HCT116 (cell line): ENCODE results near the gene DNAAF5. TPM values are rescaled to one million over a fixed set of nuclear protein-coding genes. Genes with fewer than 3 reads are reported as not detected.

Source experiments
- ATAC-seq: fragments of 200-7000 bp; cut with Tn5 transposase; 2 replicates; pipeline ENCODE4 v1.9.1; 2020; ENCODE audit warnings: mild to moderate bottlenecking, moderate library complexity
- BruUV-seq: library from RNA; stranded (reverse); fragments of 400-500 nt; replicated peaks from 2 replicates; lab custom pipeline; 2021; lab: Mats Ljungman, UMichigan
- CTCF ChIA-PET: fragments of 300-600 bp; sonication (Branson Sonifier 250); formaldehyde crosslinking; loops from one replicate; lab custom pipeline; 2021; ENCODE audit warnings: antibody characterized with exemption; lab: Charles Lee
- POLR2A ChIA-PET: fragments of 300-600, 350-600 bp; sonication (Branson Sonifier 250); formaldehyde crosslinking; loops from one replicate; lab custom pipeline; 2021; ENCODE audit warnings: antibody characterized with exemption; lab: Charles Lee
- RAD21 ChIA-PET, 2 experiments: fragments of 300-600 bp; sonication (Branson Sonifier 250); formaldehyde crosslinking; loops; one replicate each; lab custom pipeline; 2023; ENCODE audit warnings: low total read pairs in 2 of 2; ENCODE audit not compliant: uncharacterized antibody in 2 of 2, unreplicated experiment in 2 of 2, low non-redundant PET in 1 of 2; lab: Charles Lee
- DNase-seq: peaks from one replicate; pipeline ENCODE4 v3.0.0-alpha.2; 2010; ENCODE audit warnings: low read depth, low spot score
- H2AFZ ChIP-seq: fragments of 200-600 bp; shearing (Covaris generic), sonication (generic); 2 replicates; pipeline ENCODE4 v1.6.1; 2017; ENCODE audit warnings: low read depth, mixed run types, mixed read lengths, antibody characterized with exemption, low read length; ENCODE audit not compliant: poor library complexity, severe bottlenecking
- H3K27ac ChIP-seq: 2 replicates; pipeline ENCODE4 v1.5.1; 2012; ENCODE audit warnings: low read depth, low read length
- H3K27me3 ChIP-seq: fragments of 200-600 bp; sonication (generic); 2 replicates; pipeline ENCODE4 v1.6.1; 2016; ENCODE audit warnings: mixed run types, low read length, mixed read lengths; ENCODE audit not compliant: insufficient read depth
- H3K36me3 ChIP-seq, 2 experiments: fragments of 200-500 bp in 1 of 2; fragments of 200-600 bp in 1 of 2; sonication (Bioruptor generic) in 1 of 2; sonication (generic) in 1 of 2; 2 replicates each; pipeline versions ENCODE4 v1.5.1 to v1.6.1; 2014 to 2016; ENCODE audit warnings: low read length in 2 of 2, inconsistent platforms in 1 of 2, mixed read lengths in 1 of 2, mixed run types in 1 of 2; ENCODE audit not compliant: insufficient read depth in 2 of 2, control insufficient read depth in 1 of 2
- H3K4me1 ChIP-seq, 2 experiments: fragments of 200-600 bp in 1 of 2; sonication (generic) in 1 of 2; 2 replicates each; pipeline versions ENCODE4 v1.5.1 to v1.6.1; 2012 to 2017; ENCODE audit warnings: low read length in 2 of 2, inconsistent platforms in 1 of 2, mild to moderate bottlenecking in 1 of 2, mixed read lengths in 1 of 2, mixed run types in 1 of 2, moderate library complexity in 1 of 2; ENCODE audit not compliant: insufficient read depth in 2 of 2, control insufficient read depth in 1 of 2
- H3K4me2 ChIP-seq: fragments of 200-600 bp; sonication (generic); 2 replicates; pipeline ENCODE4 v1.6.1; 2017; ENCODE audit warnings: mixed run types, low read length, mixed read lengths
- H3K4me3 ChIP-seq, 2 experiments: fragments of 200-600 bp in 1 of 2; sonication (generic) in 1 of 2; replicated peaks in 1 of 2; 2 replicates each; pipeline ENCODE4 v1.5.1; 2011 to 2016; ENCODE audit warnings: low read length in 2 of 2, control low read depth in 1 of 2, low read depth in 1 of 2, mild to moderate bottlenecking in 1 of 2, mixed read lengths in 1 of 2, mixed run types in 1 of 2
- H3K79me2 ChIP-seq: fragments of 200-600 bp; sonication (generic); 2 replicates; pipeline ENCODE4 v1.6.1; 2017; ENCODE audit warnings: mild to moderate bottlenecking, mixed run types, low read length, moderate library complexity, mixed read lengths; ENCODE audit not compliant: insufficient read depth
- H3K9ac ChIP-seq: fragments of 200-600 bp; sonication (generic); 2 replicates; pipeline ENCODE4 v1.6.1; 2016; ENCODE audit warnings: low read length, mixed read lengths
- H3K9me2 ChIP-seq: fragments of 200-600 bp; sonication (generic), shearing (Covaris generic); 2 replicates; pipeline ENCODE4 v1.6.1; 2017; ENCODE audit warnings: mixed run types, mild to moderate bottlenecking, moderate library complexity; ENCODE audit not compliant: insufficient read depth
- H3K9me3 ChIP-seq, 2 experiments: fragments of 200-500 bp in 1 of 2; fragments of 200-600 bp in 1 of 2; sonication (Bioruptor generic) in 1 of 2; sonication (generic) in 1 of 2; 2 replicates each; pipeline ENCODE4 v1.6.1; 2014 to 2017; ENCODE audit warnings: low read length in 2 of 2, mixed read lengths in 2 of 2, inconsistent platforms in 1 of 2, low read depth in 1 of 2, mild to moderate bottlenecking in 1 of 2, mixed run types in 1 of 2, moderate library complexity in 1 of 2; ENCODE audit not compliant: control insufficient read depth in 1 of 2, insufficient read depth in 1 of 2
- H4K20me1 ChIP-seq: fragments of 200-600 bp; sonication (generic), shearing (Covaris generic); 2 replicates; pipeline ENCODE4 v1.6.1; 2017; ENCODE audit warnings: mixed run types, mild to moderate bottlenecking, moderate library complexity; ENCODE audit not compliant: insufficient read depth
- CBX3 ChIP-seq: IDR thresholded peaks from 2 replicates; pipeline ENCODE4 v1.6.1; 2012; ENCODE audit warnings: low read depth
- CEBPB ChIP-seq: IDR thresholded peaks from 2 replicates; pipeline ENCODE4 v1.6.1; 2012; ENCODE audit warnings: low read depth
- CTCF ChIP-seq, 3 experiments: fragments of 200-600 bp in 1 of 3; sonication (generic) in 1 of 3; IDR thresholded peaks in 2 of 3; conservative IDR thresholded peaks in 1 of 3; 2 replicates each; pipeline ENCODE4 v1.5.1; 2012 to 2017; ENCODE audit warnings: low read depth in 2 of 3, low read length in 2 of 3, antibody characterized with exemption in 1 of 3, borderline replicate concordance in 1 of 3, control low read depth in 1 of 3, mild to moderate bottlenecking in 1 of 3, mixed read lengths in 1 of 3, mixed run types in 1 of 3, moderate library complexity in 1 of 3; ENCODE audit not compliant: insufficient read depth in 1 of 3
- ELF1 ChIP-seq: IDR thresholded peaks from 2 replicates; pipeline ENCODE4 v1.6.1; 2012; ENCODE audit warnings: low read depth, borderline replicate concordance
- EZH2phosphoT487 ChIP-seq: fragments of 200-600 bp; IDR thresholded peaks from 2 replicates; pipeline ENCODE4 v1.6.1; 2018; ENCODE audit warnings: antibody characterized with exemption, borderline replicate concordance
- FOSL1 ChIP-seq: IDR thresholded peaks from 2 replicates; pipeline ENCODE4 v1.6.1; 2012; ENCODE audit warnings: low read depth
- JUND ChIP-seq: IDR thresholded peaks from 2 replicates; pipeline ENCODE4 v1.6.1; 2012
- MAX ChIP-seq: IDR thresholded peaks from 2 replicates; pipeline ENCODE4 v1.6.1; 2012
- POLR2AphosphoS5 ChIP-seq: IDR thresholded peaks from 2 replicates; pipeline ENCODE4 v1.6.1; 2011; ENCODE audit warnings: mild to moderate bottlenecking, low read depth, low read length, moderate library complexity
- RAD21 ChIP-seq: IDR thresholded peaks from 2 replicates; pipeline ENCODE4 v1.6.1; 2012; ENCODE audit warnings: low read depth, mild to moderate bottlenecking
- SIN3A ChIP-seq: IDR thresholded peaks from 2 replicates; pipeline ENCODE4 v1.6.1; 2012; ENCODE audit warnings: low read depth
- SRF ChIP-seq: IDR thresholded peaks from 2 replicates; pipeline ENCODE4 v1.6.1; 2012; ENCODE audit warnings: low read depth
- YY1 ChIP-seq: IDR thresholded peaks from 2 replicates; pipeline ENCODE4 v1.6.1; 2011; ENCODE audit warnings: low read length, low read depth, moderate library complexity, mild to moderate bottlenecking; ENCODE audit not compliant: insufficient replicate concordance; ENCODE audit errors: extremely low read depth
- ZBTB33 ChIP-seq: IDR thresholded peaks from 2 replicates; pipeline ENCODE4 v1.6.1; 2011; ENCODE audit warnings: mild to moderate bottlenecking, low read length, moderate library complexity; ENCODE audit not compliant: insufficient replicate concordance; ENCODE audit errors: extremely low read depth
- ZNF274 ChIP-seq: fragments of 200-500 bp; sonication (Bioruptor generic); IDR thresholded peaks from 2 replicates; pipeline ENCODE4 v1.6.1; 2014; ENCODE audit warnings: mild to moderate bottlenecking, low read depth, low read length, inconsistent platforms
- intact Hi-C: fragments of 100-400 bp; cut with micrococcal nuclease; formaldehyde crosslinking; loops from 2 replicates; pipeline ENCODE4 v1.10.0; 2022
- total RNA-seq: library from RNA; stranded (reverse); gene quantifications from one replicate; pipeline ENCODE4 v1.2.1, GENCODE V29; 2021; ENCODE audit not compliant: unreplicated experiment

Gene DNAAF5
- total RNA-seq, 1 experiment from 2014 or later: 69.4 TPM

- Histone ChIP-seq H3K9me3 (no peaks in the 10 kb centered on the region), H2AFZ (no peak overlapping the region), H3K9me2 (no peaks in the 10 kb centered on the region), H3K4me3 (no peak overlapping the region), H3K4me1 (peaks cover 18 to 31% of the 10 kb centered on the region in 2 experiments), H3K27ac (no peak overlapping the region), H4K20me1 (peaks cover 10% of the 10 kb centered on the region; the same call in 1 of the 2 replicates), H3K36me3 (peaks cover 2 to 17% of the 10 kb centered on the region in 2 experiments; a peak in 2 of 4 replicates), H3K9ac (no peak overlapping the region), H3K79me2 (peaks cover 100% of the 10 kb centered on the region), H3K4me2 (no peak overlapping the region), H3K27me3 (no peaks in the 10 kb centered on the region)
- ChIA-PET CTCF (no interaction called here), RAD21 (interaction anchor here in 1 of 2 experiments (0.5 kb wide), 1 partner anchor 39 kb away, joined by 5 read pairs; no protein-coding TSS in a partner anchor), POLR2A (no interaction called here)
- intact Hi-C loops: no loop called here
- TF ChIP-seq FOSL1: no peak
- no peak for TF ChIP-seq RAD21
- ATAC-seq: no peak
- no TSS peak for BruUV-seq
- DNase-seq: no peak
These were observed 98.9 kb downstream of the DNAAF5 start for GRCh38 chr7:825386-825785.

- H2AFZ ChIP-seq: no peak overlapping the region
- H3K27ac ChIP-seq: no peak overlapping the region
- H3K9ac ChIP-seq: no peak overlapping the region
- H3K4me2 ChIP-seq: no peak overlapping the region
- ChIA-PET CTCF (no interaction called here), POLR2A (no interaction called here), RAD21 (no interaction called here)
- H3K36me3 ChIP-seq: peaks cover 2 to 17% of the 10 kb centered on the region in 2 experiments; a peak in 2 of 4 replicates
- BruUV-seq: no TSS peak
- H4K20me1 ChIP-seq: peaks cover 3% of the 10 kb centered on the region; the same call in 1 of the 2 replicates
- peaks cover 25 to 36% of the 10 kb centered on the region in 2 experiments for H3K4me1 ChIP-seq
- ATAC-seq: no peak
- no peaks in the 10 kb centered on the region for H3K27me3 ChIP-seq
- no peaks in the 10 kb centered on the region for H3K9me2 ChIP-seq
- intact Hi-C loops: no loop called here
- no peak for TF ChIP-seq YY1
- TF ChIP-seq RAD21: no peak
- no peak for TF ChIP-seq ZNF274
- TF ChIP-seq SIN3A: no peak
- no peak for TF ChIP-seq SRF
- no peak for TF ChIP-seq ELF1
- no peak for TF ChIP-seq JUND
- no peak for TF ChIP-seq POLR2AphosphoS5
- TF ChIP-seq CEBPB: no peak
- no peak for TF ChIP-seq ZBTB33
- no peak for TF ChIP-seq CBX3
- TF ChIP-seq CTCF (IDR thresholded peaks at IDR 0.05 in 2 of 3, conservative IDR thresholded peaks at IDR 0.05 in 1 of 3; ENCODE audit: borderline replicate concordance in 1 of 3, insufficient read depth in 1 of 3, low read depth in 2 of 3, low read length in 2 of 3): no peak
- TF ChIP-seq EZH2phosphoT487: no peak
- no peak for TF ChIP-seq MAX
- TF ChIP-seq FOSL1: no peak
- H3K4me3 ChIP-seq: no peak overlapping the region
- no peaks in the 10 kb centered on the region for H3K9me3 ChIP-seq
- DNase-seq: no peak
- peaks cover 97% of the 10 kb centered on the region for H3K79me2 ChIP-seq
These were observed 99.9 kb downstream of the DNAAF5 start for GRCh38 chr7:826230-826917.
